Ishikawa (cell line): ENCODE data around the gene ZFP14.

ENCODE experiments used
- CEBPB ChIP-seq: IDR thresholded peaks from 2 replicates; pipeline ENCODE4 v1.6.1; 2012
- CREB1 ChIP-seq: IDR thresholded peaks from 2 replicates; pipeline ENCODE4 v1.6.1; 2012; ENCODE audit warnings: low read depth
- EGR1 ChIP-seq: IDR thresholded peaks from 2 replicates; pipeline ENCODE4 v1.6.1; 2012
- EP300 ChIP-seq: IDR thresholded peaks from 2 replicates; pipeline ENCODE4 v1.6.1; 2012; ENCODE audit warnings: borderline replicate concordance
- FOXM1 ChIP-seq: IDR thresholded peaks from 2 replicates; pipeline ENCODE4 v1.6.1; 2012; ENCODE audit warnings: low read depth, borderline replicate concordance
- MAX ChIP-seq: IDR thresholded peaks from 2 replicates; pipeline ENCODE4 v1.6.1; 2012
- NFIC ChIP-seq: IDR thresholded peaks from 2 replicates; pipeline ENCODE4 v1.6.1; 2012
- RAD21 ChIP-seq: IDR thresholded peaks from 2 replicates; pipeline ENCODE4 v1.6.1; 2012; ENCODE audit warnings: low read depth
- REST ChIP-seq: IDR thresholded peaks from 2 replicates; pipeline ENCODE4 v1.6.1; 2012; ENCODE audit warnings: low read depth, mild to moderate bottlenecking
- TAF1 ChIP-seq: IDR thresholded peaks from 2 replicates; pipeline ENCODE4 v1.6.1; 2012; ENCODE audit warnings: low read depth, mild to moderate bottlenecking
- TCF12 ChIP-seq: IDR thresholded peaks from 2 replicates; pipeline ENCODE4 v1.6.1; 2012; ENCODE audit warnings: low read depth
- TEAD4 ChIP-seq: IDR thresholded peaks from 2 replicates; pipeline ENCODE4 v1.6.1; 2012
- USF1 ChIP-seq: IDR thresholded peaks from 2 replicates; pipeline ENCODE4 v1.6.1; 2012
- YY1 ChIP-seq: IDR thresholded peaks from 2 replicates; pipeline ENCODE4 v1.6.1; 2012; ENCODE audit warnings: low read depth
- ZBTB7A ChIP-seq: IDR thresholded peaks from 2 replicates; pipeline ENCODE4 v1.6.1; 2012; ENCODE audit warnings: low read depth

ZFP14 gene

GRCh38 chr19:36408101-36408500, 29.1 kb upstream of the ZFP14 start:
- no peak for TF ChIP-seq EGR1
- TF ChIP-seq USF1, result no peak
- TF ChIP-seq NFIC, result no peak
- no peak for TF ChIP-seq FOXM1
- no peak for TF ChIP-seq CEBPB
- TF ChIP-seq ZBTB7A, result no peak
- TF ChIP-seq TEAD4, result no peak

GRCh38 chr19:36404498-36404897, 25.5 kb upstream of the ZFP14 start:
- TF ChIP-seq USF1 (no peak), YY1 (no peak), EP300 (no peak), MAX (no peak), CEBPB (no peak), FOXM1 (no peak), TEAD4 (no peak), TCF12 (no peak), CREB1 (no peak), TAF1 (no peak), NFIC (no peak), EGR1 (no peak), RAD21 (no peak), REST (no peak), ZBTB7A (no peak)

GRCh38 chr19:36401475-36401874, 22.5 kb upstream of the ZFP14 start:
- TF ChIP-seq YY1 (no peak), EGR1 (no peak), USF1 (no peak), MAX (no peak), TEAD4 (no peak), FOXM1 (no peak), RAD21 (no peak), CREB1 (no peak), EP300 (no peak), TAF1 (no peak), REST (no peak), NFIC (no peak), CEBPB (no peak), ZBTB7A (no peak), TCF12 (no peak)

GRCh38 chr19:36398571-36398970, 19.6 kb upstream of the ZFP14 start:
- TF ChIP-seq REST, result no peak
- no peak for TF ChIP-seq TAF1
- TF ChIP-seq EGR1, result no peak
- TF ChIP-seq RAD21, result no peak
- no peak for TF ChIP-seq CREB1
- no peak for TF ChIP-seq YY1
- no peak for TF ChIP-seq TCF12
- no peak for TF ChIP-seq CEBPB
- TF ChIP-seq MAX, result no peak
- no peak for TF ChIP-seq TEAD4
- no peak for TF ChIP-seq NFIC
- TF ChIP-seq FOXM1, result no peak
- no peak for TF ChIP-seq USF1
- TF ChIP-seq EP300, result no peak
- no peak for TF ChIP-seq ZBTB7A
